ENCODE measurements around the gene PRPF40A.

DNA sequence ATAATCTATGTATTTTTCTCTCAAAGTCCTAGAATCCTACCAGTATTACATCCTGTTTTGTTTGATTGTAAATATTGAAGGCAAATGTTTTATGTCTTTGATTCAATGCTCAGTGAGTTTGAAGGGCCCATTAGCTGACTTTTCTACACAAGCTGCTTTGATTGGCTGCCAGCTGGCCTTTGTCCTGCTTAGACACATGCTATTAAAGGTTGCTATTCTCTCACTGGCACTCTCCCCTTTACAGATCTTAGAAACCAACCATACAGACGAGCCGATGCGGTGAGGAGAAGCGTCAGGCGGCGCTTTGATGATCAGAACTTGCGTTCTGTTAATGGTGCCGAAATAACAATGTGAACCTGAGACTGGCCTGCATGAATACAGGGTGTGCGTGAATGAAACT, 69.7 kb downstream of the PRPF40A start:
- TF ChIP-seq, protein P1, sequence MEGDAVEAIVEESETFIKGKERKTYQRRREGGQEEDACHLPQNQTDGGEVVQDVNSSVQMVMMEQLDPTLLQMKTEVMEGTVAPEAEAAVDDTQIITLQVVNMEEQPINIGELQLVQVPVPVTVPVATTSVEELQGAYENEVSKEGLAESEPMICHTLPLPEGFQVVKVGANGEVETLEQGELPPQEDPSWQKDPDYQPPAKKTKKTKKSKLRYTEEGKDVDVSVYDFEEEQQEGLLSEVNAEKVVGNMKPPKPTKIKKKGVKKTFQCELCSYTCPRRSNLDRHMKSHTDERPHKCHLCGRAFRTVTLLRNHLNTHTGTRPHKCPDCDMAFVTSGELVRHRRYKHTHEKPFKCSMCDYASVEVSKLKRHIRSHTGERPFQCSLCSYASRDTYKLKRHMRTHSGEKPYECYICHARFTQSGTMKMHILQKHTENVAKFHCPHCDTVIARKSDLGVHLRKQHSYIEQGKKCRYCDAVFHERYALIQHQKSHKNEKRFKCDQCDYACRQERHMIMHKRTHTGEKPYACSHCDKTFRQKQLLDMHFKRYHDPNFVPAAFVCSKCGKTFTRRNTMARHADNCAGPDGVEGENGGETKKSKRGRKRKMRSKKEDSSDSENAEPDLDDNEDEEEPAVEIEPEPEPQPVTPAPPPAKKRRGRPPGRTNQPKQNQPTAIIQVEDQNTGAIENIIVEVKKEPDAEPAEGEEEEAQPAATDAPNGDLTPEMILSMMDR (IDR thresholded peaks at IDR 0.05), result no peak
- no peak for TF ChIP-seq POLR2A (IDR thresholded peaks at IDR 0.05)

Measured in heart left ventricle (tissue), 13 donors.